CD4-positive, alpha-beta T cell treated with Interferon alpha-2 for 1 hour (primary cell): ENCODE data around the gene ATAD3B.
A peak's percentile ranks its signal among the peaks of the same experiment; 100 is the strongest.
"Not testable (repeated sequence)": the region's sequence is repeated elsewhere in the genome, so short reads cannot be mapped to it uniquely, and the experiment has no call there.

Experiments used
- DNase-seq, 2 donors: peaks; one replicate each; pipeline ENCODE4 v3.0.0-alpha.2; 2020 to 2022

Gene ATAD3B

DNA sequence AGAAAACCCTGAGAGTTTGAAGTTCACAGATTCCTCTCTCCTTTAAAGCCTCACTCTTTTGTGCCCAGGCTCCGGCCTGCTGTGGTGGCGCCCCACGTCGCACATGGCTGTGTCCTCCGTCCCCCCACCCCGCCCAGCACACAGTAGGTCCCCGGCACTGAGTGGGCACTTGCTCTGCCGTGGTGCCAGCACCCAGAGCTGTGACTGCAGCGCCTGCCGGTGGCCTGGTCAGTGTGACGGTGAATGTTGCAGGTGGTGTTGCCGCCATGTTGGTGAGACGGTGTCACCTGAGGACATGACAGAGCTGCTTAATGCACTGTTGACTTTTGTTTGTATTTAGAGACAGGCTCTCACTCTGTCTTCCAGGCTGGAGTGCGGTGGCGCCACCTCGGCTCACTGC lies 18.7 kb upstream of the ATAD3B start:
- DNase-seq = no peak

DNA sequence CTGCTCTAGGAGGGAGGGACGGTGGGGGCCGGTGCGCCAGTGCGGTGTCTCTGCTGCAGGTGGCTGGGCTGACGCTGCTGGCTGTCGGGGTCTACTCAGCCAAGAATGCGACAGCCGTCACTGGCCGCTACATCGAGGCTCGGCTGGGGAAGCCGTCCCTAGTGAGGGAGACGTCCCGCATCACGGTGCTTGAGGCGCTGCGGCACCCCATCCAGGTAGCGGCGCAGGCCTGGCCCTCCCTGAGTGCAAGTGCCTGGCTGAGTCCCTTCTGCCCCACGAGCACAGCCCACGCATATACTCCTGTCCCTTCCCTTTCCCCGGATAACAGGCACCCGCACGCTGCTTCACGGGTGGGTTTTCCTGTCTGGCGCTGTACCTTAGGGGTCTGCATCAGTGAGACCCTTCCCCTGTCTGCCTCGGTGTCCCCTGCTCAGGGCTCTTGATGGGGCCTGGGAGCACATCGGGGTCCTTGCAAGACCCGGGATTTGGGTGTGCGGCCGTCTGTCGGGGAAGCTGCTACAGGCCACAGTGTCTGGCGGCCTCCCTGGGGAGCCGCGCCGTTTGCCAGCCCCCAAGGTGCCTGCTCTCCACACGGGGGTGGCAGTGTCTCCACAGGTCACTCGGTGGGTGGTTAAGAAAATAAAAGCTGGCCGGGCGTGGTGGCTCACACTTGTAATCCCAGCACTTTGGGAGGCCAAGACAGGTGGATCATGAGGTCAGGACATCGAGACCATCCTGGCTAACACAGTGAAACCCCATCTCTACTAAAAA lies 17.1 kb upstream of the ATAD3B start:
- not testable (repeated sequence) for DNase-seq

DNA sequence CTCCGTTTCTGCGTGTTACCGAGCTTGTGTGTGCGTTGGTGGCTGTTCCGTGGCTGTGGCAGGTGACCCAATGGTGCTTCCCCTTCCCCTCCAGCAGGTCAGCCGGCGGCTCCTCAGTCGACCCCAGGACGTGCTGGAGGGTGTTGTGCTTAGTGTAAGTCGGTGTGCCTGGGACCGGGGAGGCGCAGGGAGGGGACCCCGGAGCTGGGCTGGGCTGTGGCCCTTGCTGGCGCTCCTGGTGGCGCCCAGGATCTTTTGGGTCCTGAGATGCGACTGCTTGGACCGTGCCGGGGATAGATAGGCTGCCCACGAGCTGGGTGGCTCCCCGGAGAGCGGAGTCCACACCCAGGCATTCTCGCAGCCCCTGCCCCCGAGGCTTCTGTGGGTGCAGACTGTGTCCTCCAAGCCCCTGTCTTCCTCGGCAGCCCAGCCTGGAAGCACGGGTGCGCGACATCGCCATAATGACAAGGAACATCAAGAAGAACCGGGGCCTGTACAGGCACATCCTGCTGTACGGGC lies 16.1 kb upstream of the ATAD3B start:
- no peak for DNase-seq

DNA sequence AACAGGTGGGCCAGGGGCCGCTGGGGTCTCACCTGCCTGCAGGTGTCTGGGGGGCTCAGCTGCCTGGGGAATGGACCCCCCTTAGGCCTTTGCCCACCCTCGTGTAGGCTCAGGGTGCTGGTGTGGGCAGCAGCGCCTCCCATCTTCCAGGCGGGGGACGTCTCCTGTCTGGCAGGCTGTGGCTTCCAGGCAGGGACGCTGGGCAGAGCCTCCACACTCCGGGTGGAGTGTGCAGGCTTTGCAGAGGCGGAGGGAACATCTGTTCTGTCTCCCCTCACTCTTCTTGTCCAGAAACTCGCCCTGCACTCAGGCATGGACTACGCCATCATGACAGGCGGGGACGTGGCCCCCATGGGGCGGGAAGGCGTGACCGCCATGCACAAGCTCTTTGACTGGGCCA lies 15.6 kb upstream of the ATAD3B start:
- not testable (repeated sequence) for DNase-seq

DNA sequence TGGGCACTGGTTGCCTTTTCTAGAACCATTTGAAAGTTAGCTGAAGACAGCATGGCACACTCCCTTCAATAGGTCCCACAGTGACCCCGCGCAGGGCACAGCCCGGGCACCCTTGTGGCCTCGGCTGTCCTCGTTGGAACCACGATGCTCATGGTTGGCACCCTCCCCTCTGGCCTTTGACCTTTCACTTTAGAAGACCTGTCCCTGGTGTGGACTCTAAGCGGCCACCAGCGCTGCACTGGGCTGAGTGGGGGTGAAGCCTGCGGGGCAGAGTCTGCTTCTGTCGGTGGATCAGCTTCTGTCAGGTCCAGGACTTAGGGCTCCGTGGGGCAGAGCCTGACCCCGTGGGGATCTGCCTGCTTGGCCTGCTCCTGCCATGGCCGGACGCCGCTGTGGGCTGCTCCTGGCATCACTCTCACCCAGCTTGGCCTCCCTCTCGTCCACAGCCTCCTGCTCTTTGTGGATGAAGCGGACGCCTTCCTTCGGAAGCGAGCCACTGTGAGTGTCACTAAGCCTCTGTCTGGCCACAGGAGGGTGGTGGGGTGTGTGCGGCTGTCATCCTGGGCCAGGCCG lies 14.8 kb upstream of the ATAD3B start:
- DNase-seq = not testable (repeated sequence)

DNA sequence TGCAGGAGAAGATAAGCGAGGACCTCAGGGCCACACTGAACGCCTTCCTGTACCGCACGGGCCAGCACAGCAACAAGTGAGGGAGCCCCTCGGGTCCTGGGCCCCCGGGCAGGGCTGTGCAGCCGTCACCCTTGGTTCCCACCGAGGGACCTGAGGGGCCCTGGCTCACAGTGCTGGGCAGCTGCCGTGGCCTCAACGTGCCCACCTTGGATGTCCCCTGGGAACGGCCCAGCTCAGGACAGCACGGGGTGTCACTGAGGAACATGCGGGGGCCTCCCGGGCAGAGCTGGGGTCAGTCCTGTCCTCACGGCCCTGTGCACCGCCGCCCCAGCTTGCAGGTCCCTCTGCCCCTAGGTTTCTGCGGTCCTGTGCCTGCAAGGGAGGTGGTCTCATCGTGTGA lies 12.4 kb upstream of the ATAD3B start:
- not testable (repeated sequence) for DNase-seq

DNA sequence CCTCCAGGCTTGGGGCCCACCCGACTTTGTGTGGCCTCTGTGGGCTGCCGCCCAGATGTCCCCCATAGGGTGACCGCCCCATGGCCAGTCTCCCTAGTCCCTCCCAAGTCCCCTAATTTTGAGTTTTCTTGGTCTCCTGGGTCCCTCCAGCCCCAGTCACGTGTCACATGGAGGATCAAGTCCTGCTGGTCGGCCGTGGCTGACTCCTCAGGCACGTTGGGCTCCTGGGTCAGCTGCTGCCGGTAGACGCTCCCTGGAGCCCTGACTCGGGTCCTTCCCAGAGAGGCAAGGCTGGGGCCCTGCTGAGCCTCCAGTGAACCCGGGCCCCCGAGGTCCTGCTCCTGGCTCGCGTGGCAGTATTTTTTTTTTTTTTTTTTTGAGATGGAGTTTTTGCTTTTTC lies 11.9 kb upstream of the ATAD3B start:
- not testable (repeated sequence) for DNase-seq

DNA sequence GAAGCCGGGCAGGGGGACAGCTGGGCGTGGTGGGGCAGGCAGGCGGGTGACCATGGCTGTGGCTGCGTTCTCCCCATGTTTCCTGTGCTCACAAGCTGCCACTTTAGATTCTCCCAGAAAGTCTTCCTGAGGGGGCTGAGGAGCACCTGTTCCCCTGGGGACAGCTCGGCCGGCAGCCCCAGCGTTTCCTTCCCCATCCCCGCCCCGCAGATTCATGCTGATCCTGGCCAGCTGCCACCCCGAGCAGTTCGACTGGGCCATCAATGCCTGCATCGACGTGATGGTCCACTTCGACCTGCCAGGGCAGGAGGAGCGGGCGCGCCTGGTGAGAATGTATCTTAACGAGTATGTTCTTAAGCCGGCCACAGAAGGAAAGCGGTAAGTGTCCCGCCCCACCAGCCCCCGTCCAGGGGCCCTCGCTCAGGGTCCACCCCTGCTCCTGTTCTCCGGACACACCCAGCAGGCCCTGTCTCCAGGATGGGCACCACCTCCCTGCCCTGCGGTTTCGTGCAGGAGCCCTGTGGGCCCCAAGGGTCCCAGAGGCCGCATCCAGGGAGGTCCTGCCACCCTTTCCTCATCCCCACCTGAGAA lies 10.9 kb upstream of the ATAD3B start:
- no peak for DNase-seq

DNA sequence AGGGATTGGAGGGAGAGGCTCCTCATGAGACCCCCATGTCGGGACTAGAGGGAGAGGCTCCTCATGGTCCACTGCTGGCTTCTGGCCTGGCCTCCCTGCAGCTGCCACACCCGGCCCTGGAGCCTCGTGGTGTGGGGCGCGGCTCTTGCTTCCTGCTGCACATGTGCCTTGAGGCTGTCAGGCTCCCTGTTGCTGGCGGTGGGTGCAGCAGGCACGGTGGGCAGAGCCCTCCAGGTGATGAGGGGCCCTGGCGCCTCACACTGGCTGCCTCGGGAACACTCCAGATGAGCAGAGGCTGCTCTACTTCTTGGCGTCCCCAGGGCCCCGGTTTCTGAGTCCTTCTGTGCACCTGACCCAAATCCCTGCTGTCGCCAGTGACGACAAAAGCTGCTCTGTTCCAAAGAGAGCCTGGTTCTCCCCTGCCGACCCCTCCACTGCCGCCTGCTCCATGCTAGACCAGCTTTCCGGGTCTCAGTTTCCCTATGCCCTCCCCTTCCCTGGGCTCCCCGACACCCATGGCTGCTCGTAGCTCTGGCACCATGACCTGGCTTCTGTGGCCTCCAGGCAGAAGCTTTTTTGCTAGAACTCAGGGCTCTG lies 9.7 kb upstream of the ATAD3B start:
- DNase-seq = no peak

DNA sequence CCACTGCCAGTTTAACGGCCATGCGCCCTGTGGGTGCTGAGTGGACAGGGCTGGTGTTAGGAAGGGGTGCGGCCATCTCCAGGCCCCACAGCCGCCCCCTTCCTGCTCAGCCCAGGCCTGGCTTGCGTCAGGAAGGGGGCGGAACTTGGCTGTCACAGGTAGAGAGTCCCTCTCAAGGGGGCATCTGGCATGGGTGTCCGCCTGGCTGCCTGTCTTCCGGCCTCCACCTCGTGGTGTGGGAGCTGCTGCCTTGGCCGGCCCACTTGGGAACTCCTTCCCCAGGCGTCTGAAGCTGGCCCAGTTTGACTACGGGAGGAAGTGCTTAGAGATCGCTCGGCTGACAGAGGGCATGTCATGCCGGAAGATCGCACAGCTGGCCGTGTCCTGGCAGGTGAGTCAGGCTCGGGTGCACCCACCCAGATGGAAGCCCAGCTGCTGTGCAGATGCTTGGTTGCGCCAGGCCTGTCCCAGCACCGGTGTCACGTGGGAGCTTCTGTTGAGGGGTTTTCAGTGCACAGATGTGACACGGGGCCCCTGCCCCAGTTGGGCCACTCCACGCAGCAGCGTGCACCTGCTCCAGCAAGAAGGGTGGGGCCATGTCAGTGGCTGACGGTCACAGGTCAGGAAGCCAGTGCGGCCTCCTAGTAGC lies 9.1 kb upstream of the ATAD3B start:
- DNase-seq = peak; percentile 4 to 34

DNA sequence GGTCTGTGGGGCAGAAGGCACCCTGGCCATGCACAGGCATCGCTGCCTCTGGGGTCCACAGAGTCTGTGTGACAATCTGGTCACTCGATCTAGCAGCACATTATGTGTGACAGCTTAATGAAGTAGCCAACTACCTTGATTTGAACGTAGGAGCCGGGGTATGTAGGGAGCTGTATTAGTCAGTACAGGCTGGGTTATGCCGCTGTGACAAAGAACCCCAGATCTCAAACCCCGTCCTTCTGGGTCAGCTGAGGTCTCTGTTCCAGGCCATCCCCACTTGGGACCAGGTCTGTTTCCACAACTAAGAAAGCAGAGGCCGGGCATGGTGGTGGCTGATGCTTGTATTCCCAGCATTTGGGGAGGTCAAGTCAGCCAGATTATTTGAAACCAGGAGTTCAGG lies 8.3 kb upstream of the ATAD3B start:
- DNase-seq = no peak

DNA sequence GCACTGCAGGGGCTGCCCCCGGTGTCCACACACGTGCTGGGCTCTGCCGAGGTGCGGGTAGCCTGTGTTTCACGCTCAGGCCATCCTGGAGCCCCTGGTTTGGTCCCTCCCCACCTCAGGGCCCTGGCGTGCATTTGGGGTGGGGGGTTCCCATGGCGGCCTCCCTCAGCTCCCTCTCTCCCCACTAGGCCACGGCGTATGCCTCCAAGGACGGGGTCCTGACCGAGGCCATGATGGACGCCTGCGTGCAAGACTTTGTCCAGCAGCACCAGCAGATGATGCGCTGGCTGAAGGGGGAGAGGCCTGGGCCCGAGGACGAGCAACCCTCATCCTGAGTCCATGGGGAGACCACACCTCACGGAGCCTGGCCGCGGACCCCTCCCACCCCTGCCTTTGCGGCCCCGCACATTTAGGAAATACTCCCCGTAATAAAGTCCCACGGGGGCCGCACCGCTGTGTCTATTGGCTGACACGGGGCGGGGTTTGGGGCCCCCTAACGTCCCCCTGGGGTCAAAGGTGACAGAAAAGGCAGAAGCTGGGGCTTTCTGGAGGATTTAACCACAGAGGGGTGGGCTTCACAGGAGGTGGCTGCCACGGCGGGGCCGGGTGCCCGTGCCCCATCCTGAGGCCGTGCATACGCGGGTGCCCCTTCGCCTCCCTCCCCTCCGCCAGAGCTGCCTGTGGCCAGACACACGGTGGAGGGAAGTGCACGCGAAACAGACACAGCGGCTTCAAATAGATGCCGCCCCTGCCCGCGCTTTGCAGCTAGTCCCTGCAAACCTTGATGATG lies 3.2 kb upstream of the ATAD3B start:
- not testable (repeated sequence) for DNase-seq

DNA sequence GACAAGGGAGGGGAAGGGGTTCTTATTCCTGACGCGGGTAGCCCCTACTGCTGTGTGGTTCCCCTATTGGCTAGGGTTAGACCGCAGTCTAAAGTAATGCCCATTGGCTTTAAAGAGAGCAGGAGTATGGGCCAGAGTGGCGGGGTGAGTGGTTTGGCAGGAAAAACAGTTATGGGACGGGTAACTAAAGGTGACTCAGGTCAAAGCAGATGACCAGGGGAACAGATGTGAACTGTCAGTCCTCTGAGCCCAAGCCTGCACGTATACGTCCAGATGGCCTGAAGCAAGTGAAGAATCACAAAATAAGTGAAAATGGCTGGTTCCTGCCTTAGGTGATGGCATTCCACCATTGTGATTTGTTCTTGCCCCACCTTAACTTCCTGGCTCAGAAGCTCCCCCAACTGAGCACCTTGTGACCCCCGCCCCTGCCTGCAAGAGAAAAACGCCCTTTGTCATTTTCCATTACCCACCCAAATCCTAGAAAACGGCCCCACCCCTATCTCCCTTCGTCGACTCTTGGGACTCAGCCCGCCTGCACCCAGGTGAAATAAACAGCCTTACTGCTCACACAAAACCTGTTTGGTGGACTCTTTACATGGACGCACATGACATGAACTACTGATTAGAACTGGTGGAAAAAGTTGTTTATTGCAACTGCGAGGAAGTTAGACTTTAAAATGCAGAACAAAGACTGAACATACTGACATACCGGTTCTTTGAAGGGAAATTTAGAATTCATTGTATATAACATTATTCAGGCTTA lies 758 bp upstream of the ATAD3B start:
- DNase-seq = peak in 1 of 2 donors; percentile 30

DNA sequence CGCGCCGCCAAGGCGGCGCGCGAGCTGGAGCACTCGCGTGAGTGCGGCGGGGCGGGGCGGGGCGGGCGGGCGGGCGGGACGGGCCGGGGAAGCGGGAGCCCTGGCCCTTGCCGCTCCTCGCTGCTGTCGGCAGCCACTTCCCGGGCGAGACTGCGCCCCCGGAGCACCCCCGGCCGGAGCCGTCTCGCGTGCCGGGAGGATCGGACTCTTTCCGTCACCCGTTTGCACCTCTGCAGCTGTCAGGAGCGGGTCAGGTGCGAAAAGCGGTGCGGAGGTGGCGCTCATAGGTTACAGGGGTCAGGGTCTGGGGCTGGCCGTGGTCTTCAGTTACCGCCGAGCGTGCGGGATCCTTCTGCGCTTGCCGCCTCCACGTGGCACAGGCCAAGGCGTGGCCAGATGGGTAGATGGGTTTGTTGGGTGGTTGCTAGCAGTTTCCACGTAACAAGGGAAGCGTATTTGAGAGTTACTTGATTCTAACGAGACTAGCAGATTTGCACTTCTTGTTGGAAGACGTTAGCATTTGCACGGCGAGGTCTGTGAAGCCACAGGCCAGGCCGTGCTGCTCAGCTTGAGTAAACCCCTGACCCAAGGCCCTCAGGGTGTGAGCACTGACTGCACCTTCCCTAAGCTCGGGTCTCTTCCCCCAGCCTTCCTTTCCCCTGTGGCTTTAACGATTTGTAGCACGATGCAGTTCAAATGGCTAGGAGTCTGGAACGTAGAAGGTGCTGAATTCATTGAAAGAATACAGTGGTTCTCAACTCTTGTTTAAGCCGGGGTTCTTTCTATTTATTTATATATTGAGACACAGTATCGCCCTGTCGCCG lies 700 bp downstream of the ATAD3B start:
- peak in 1 of 2 donors; percentile 19 for DNase-seq

DNA sequence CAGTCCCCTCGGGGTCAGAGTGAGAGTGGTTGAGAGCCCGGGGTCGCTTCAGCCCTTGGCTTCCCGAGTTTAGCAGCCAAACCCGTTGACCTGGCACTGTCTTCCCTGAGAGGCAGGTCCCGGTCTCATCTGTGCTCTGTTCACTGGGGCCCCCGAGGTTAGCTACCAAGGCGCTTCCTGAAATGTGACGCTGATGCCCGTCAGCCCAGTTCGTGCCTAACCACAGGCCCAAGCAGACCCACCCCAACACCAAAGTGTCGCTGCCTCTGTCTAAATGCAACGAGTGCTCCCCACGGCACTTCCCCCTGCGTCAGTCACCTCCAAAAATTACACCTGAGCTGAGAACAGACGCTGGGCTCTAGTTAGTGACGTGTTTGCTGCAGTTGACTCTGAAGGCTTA lies 4.4 kb downstream of the ATAD3B start:
- DNase-seq = peak in 1 of 2 donors; percentile 36

DNA sequence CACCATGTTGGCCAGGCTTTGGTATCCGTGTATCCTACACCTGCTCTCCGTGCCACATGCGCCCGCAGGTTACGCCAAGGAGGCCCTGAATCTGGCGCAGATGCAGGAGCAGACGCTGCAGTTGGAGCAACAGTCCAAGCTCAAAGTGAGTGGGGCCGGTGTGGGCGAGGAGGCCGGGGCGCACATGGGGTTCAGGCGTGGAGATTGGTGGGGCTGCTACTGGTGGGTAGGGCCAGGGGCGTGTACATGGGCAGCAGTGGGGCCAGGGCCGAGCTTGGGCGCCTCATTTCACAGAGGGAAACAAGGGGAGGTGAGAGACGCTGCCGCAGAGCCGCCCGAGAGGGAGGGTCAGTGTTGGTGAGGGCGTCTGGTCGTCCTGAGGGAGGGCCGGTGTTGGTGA lies 5.6 kb downstream of the ATAD3B start:
- no peak for DNase-seq

DNA sequence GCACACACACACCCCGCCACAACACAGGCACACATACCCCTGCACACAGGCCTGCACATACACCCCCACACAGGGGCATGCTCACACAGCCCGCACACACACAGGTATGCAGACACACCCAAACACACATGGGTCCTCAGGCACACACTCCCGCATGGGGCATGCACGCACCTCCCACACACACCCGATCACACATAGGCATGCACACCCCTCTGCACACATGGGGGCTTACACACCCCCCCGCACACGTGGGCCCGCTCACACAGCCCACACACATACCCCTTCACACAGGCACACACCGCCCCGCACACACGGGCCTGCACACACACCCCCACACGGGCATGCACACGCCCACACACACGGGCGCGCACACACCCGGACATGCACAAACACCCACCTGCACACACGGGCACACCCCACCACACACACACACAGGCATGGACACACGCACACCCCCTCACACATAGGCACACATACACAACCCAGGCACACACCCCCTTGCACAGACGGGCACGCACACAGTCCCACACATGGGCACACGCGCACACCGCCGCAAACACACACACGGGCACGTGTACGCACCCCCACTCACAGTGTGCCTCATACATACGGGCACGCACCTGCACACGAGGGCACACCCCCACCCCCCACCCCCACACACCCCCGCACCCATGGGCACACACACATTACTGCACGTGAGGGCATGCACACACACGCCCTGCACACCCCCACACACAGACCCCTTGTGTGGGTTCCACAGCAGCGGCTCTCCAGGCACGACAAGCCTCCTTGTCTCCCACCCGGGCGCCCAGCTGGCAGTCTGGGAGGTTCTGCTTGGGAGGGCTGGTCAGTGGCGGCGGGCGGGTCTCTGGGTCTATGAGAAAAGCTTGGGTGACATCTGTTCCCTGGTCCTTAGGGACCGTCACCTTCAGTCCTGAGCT lies 8.3 kb downstream of the ATAD3B start:
- DNase-seq = no peak

DNA sequence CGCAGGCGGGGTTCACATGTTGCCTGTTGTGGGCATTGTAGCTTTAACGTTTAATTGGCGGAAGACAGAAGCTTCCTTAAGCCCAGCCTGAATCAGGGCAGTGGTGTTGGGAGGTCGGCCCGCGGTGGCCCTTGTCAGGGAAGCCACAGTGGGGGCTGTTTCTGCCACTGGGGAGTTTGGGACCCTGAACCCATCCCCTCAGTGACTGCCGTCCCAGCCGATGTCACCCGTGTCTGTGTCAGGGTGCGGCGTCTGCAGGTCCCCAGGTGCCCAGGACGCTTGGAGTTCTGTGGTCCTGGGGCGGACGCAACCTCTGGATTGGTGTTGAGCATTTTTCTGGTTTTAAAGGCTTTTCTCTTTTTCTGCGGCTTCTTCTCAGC lies 8.9 kb downstream of the ATAD3B start:
- not testable (repeated sequence) for DNase-seq

DNA sequence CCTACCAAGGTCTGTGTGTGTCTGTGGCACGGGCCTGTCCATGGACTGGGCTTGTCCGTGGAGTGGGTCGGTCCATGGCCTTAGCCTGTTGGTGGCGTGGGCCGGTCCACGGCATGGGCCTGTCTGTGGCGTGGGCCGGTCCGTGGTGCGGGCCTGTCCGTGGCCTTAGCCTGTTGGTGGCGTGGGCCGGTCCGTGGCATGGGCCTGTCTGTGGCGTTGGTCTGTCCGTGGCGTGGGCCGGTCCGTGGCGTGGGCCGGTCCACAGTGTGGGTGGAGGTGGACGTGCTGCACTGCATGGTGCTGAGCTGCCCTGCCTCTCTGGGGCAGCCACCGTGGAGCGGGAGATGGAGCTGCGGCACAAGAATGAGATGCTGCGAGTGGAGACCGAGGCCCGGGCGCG lies 10.2 kb downstream of the ATAD3B start:
- DNase-seq = not testable (repeated sequence)
